Epidermal melanocyte (primary cell): ENCODE results near the gene FANCE.

Experiments used
- DNase-seq: peaks from one replicate; pipeline ENCODE4 v3.0.0; 2011; ENCODE audit warnings: low spot score; ENCODE audit not compliant: insufficient read length

Gene FANCE, protein sequence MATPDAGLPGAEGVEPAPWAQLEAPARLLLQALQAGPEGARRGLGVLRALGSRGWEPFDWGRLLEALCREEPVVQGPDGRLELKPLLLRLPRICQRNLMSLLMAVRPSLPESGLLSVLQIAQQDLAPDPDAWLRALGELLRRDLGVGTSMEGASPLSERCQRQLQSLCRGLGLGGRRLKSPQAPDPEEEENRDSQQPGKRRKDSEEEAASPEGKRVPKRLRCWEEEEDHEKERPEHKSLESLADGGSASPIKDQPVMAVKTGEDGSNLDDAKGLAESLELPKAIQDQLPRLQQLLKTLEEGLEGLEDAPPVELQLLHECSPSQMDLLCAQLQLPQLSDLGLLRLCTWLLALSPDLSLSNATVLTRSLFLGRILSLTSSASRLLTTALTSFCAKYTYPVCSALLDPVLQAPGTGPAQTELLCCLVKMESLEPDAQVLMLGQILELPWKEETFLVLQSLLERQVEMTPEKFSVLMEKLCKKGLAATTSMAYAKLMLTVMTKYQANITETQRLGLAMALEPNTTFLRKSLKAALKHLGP

GRCh38 chr6:35452183-35453090 is at the start of gene FANCE:
FANCE (plus strand) TSS chr6:35452338; CDS start chr6:35452546, 208 bp downstream.
- DNase-seq, result peak; percentile 87

- DNase-seq, result no peak
Observed at GRCh38 chr6:35402856-35403191, 49.3 kb upstream of the FANCE start.

- no peak for DNase-seq
Observed at GRCh38 chr6:35403544-35404442, 48.3 kb upstream of the FANCE start.

GRCh38 chr6:35406711-35407485 is 45.2 kb upstream of the FANCE start:
- DNase-seq, result no peak

DNA sequence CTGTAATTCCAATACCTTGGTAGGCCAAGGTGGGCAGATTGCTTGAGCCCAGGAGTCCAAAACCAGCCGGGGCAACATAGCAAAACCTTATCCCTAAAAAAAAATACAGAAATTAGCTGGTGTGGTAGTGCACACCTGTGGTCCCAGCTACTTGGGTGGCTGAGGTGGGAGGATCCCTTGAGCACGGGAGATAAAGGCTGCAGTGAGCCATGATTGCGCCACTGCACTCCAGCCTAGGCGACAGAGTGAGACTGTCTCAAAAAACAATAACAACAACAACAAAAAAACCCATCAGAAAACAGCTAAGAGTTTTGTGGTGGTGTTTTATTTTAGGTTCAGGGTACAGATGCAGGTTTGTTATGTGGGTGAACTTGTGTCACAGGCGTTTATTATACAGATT is 42.9 kb upstream of the FANCE start:
- DNase-seq, result no peak

DNA sequence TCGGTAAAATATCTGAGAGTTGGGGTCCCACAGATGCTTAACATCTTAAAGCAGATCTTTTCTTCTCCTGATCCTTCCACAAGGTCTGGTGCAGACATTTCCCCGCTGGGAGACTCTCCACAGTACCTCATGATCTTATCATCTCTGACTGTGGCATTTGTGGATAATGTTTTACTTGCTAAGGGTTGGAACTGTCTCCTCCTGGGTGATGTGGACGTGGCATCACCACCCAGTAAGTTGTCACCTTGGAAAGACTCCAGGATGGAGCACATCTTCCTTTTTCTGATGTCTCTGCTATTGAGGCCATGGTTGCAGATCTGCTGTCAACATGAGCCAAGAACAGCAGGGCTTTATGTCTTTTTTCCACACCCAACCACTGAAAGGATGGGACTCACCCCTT is 42.0 kb upstream of the FANCE start:
- no peak for DNase-seq

DNA sequence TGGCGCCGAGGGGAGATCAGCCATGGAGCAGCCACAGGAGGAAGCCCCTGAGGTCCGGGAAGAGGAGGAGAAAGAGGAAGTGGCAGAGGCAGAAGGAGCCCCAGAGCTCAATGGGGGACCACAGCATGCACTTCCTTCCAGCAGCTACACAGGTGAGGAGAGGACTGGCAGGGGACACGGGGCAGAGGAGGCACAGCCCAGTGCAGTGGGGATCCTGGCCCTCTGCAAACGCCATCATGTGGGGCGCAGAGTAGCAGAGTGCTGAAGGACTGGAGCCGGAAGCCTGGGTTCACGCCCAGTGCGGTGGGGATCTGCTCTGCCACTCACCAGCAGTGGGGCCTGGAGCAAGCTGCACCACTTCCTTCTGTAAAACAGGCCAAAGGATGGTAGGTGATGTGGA is 41.1 kb upstream of the FANCE start:
- DNase-seq, result no peak

DNA sequence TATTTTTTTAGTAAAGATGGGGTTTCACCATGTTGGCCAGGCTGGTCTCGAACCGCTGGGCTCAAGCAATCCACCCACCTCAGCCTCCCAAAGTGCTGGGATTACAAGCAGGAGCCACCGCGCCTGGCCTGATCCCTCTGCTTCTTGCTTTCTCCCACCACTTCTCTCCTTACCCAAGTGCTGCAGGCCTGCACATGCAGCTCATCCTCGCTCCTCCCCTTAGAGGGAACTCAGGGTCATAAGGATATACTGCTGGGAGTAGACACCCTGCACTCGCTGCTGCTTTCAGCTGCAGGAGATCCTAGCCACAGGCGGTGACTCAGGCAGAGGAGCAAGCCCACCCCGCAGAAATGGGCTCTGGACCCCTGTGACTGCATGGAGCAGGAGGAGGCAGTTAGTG is 40.0 kb upstream of the FANCE start:
- no peak for DNase-seq

- DNase-seq, result no peak
Observed at GRCh38 chr6:35413911-35414310, 38.2 kb upstream of the FANCE start.

DNA sequence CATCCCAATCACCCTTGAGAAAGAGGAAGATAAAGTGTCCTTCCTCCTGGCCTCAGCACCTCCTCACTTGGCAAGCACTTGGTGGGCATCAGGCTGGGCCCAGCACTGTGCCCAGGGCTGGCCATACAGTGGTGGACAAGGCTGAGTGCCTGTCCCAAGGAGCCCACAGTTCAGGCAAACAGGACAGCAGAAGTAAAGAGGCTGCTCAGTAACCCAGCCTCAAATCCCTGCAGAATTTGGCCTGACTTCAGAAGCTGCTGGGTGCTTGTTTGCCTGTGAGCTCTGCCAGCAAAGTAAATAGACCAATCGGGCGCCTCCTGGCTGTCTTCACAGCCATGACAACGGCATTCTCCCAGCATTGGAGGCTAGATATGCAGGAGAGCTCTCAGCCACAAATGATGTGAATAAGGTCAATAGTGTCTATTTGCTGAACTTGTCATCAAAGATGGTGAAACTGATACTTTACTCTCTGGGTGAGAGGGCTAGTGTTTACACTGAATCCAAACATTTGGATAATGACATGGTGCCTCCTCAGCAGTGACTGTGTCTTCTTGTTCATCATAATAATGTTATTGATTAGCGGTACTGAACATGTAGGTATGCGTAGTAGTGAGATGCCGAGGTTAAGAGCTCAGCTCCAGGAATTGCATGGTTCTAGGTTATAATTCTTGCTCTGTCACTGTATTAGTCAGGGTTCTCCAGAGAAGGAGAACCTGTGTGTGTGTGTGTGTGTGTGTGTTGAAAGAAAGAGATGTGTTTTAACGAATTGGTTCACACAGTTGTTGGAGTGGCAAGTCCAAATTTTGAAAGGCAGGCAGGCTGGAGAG is 36.9 kb upstream of the FANCE start:
- peak; percentile 81 for DNase-seq

DNA sequence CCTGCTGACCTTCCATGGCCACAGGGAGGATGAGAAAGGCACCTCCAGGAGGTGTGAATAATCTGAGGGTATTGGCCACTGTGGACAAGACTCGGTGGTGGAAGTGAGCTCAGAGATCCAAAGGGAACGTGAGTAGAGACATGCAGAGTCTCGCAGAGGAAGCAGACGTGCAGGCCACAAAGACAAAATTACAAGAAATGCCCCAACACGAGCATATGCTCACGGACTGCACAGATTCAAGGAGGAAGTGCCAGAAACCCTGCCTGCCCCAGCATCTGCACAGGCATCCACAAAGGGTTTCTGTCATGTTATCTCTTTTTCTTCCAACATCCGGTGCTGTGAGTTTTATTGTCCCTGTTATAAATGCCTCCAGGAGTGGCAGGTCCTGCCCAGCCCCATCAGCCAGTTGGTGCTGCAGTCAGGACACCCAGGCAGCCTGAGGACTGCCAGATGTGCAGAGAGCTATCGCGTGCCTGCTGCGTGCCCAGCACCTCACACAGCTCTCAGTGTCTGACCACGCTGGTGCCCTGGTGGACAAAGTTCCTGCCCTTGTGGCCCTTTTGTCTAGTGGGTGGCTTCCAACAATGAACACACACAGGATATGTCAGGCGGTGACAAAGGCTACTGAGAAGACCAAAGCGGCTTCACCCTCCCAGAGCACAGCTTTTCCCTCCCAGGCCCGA is 34.0 kb upstream of the FANCE start:
- no peak for DNase-seq

DNA sequence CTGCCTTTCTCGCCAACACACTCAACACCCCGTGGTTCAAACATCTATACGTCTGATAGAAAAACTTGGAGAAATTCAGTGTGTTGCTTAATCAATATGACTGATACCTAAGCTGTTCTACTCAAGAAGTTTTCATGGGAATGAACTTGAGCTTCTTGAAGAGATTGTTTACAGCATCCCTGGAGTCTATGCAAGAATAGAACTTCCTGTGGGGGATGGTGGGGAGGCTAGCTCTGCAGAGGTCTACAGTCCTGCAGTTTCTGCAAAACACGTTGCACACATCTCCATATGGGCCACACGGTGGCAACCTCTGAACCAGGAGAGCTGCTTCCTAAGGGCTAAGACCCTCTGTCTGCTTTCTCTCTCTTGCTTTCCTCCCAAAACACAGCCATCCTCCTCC is 32.7 kb upstream of the FANCE start:
- DNase-seq, result no peak

- no peak for DNase-seq
Observed at GRCh38 chr6:35419961-35420360, 32.2 kb upstream of the FANCE start.

DNA sequence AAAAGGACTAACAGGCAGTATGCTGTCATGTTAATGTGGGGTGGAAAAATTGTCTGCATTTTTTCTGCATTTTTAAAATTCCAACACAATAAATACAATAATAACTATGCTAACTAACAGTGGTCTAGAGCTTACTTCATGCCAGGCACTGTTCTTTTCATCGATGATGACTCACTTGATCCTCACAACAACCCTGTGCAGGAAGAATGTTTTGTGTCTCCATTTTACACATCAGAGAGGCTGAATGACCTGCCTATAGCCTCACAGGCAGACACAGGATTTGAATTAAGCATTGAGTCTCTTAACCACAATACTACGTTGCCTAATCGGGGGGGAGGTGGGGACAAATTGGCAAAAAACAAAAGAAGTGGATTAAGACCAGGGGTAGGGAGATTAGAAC is 26.9 kb upstream of the FANCE start:
- DNase-seq, result peak; percentile 46

GRCh38 chr6:35426074-35426473 is 26.1 kb upstream of the FANCE start:
- DNase-seq, result no peak

GRCh38 chr6:35427435-35427834 is 24.7 kb upstream of the FANCE start:
- DNase-seq, result no peak

GRCh38 chr6:35427851-35428321 is 24.3 kb upstream of the FANCE start:
- DNase-seq, result no peak

- DNase-seq, result no peak
Observed at GRCh38 chr6:35428421-35429149, 23.6 kb upstream of the FANCE start.
